Right kidney (tissue), 1 donor: ENCODE data around the gene SIGLEC5.

ENCODE experiments used
- DNase-seq: peaks from one replicate; pipeline ENCODE4 v3.0.0-alpha.2; 2016

SIGLEC5 gene

DNA sequence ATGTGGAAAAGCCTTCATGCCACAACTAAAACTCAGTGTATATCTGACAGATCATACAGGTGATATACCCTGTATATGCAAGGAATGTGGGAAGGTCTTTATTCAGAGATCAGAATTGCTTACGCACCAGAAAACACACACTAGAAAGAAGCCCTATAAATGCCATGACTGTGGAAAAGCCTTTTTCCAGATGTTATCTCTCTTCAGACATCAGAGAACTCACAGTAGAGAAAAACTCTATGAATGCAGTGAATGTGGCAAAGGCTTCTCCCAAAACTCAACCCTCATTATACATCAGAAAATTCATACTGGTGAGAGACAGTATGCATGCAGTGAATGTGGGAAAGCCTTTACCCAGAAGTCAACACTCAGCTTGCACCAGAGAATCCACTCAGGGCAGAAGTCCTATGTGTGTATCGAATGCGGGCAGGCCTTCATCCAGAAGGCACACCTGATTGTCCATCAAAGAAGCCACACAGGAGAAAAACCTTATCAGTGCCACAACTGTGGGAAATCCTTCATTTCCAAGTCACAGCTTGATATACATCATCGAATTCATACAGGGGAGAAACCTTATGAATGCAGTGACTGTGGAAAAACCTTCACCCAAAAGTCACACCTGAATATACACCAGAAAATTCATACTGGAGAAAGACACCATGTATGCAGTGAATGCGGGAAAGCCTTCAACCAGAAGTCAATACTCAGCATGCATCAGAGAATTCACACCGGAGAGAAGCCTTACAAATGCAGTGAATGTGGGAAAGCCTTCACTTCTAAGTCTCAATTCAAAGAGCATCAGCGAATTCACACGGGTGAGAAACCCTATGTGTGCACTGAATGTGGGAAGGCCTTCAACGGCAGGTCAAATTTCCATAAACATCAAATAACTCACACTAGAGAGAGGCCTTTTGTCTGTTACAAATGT, 42.7 kb downstream of the SIGLEC5 start:
- DNase-seq: no peak

DNA sequence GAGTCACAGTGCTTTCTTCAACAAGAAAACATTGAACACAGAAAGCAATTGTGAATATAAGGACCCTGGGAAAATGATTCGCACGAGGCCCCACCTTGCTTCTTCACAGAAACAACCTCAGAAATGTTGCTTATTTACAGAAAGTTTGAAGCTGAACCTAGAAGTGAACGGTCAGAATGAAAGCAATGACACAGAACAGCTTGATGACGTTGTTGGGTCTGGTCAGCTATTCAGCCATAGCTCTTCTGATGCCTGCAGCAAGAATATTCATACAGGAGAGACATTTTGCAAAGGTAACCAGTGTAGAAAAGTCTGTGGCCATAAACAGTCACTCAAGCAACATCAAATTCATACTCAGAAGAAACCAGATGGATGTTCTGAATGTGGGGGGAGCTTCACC, 43.4 kb downstream of the SIGLEC5 start:
- no peak for DNase-seq

GRCh38 chr19:51586103-51586728, 44.0 kb downstream of the SIGLEC5 start:
- no peak for DNase-seq

DNA sequence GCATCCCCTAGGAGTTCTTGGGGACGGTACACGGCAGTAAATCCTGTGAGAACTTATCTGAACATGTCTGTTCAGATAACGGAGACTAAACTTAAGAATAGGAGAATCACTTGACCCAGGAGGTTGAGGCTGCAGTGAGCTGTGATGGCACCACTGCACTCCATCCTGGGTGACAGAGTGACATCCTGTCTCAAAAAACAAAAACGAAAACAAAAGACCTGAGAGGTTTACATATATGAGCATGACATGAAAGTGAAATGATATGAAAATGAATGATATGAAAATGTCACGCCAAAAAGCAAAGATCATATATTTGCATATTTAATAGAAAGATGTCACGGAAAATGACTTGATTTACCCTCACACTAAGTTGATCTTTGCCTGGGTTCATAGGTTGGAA, 53.4 kb downstream of the SIGLEC5 start:
- DNase-seq: no peak

GRCh38 chr19:51573331-51573730, 56.9 kb downstream of the SIGLEC5 start:
- no peak for DNase-seq

- DNase-seq: no peak
Observed at GRCh38 chr19:51572908-51573307, 57.3 kb downstream of the SIGLEC5 start.

DNA sequence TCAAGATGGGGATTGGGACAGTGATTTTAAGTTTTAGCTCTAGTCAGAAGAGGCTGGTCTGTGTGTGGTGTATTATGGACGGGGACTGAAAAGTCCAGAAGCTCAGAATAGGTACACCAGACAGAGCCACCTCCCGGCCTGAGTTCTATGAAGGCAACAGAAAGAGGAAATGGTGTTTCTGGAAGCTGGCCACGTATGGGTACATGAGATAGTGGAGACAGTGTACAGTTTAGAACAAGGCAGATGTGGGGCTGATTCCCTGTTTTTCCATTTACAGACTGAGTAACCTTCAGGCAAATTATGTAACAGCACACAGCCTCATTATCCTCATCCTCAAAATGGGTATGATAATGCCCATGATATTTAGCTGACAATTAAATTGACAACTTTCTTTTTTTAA, 57.8 kb downstream of the SIGLEC5 start:
- DNase-seq: no peak

GRCh38 chr19:51571599-51571998, 58.6 kb downstream of the SIGLEC5 start:
- DNase-seq: no peak

DNA sequence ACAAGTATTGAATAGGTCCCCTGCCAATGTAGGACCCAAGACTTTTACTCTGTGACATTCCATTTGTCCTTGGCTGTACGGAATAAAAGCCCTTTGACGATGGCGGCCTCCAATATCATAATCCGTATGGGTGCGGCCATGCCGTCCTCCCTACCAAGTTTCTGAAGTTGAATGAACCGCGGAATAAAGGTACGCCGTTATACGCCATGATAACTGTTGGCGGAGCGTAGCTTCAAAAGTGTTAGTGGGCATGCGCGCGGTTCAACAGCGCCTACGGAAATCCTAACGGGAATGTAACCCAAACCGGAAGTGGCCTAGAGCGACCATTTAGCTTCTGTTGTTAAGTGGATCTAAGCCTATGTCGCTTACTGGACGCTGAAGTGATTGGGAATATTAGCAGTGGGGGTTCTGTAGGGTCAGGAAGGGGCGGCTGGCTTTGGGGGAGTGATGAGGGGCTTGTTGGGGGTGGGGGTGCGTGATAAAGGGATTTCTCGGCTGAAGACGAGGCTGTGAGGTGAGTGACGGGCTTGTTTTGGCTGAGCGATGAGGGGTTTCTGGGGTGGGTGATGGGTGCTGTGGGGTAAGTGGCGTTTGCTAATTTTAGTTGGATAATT, 59.1 kb downstream of the SIGLEC5 start, which contains the start of gene ZNF175:
TSS of gene ZNF175 (plus strand) at position 322 of the 614 bp plus-strand sequence. CDS start 2,047 bp downstream, outside the sequence.
- peak; percentile 71 for DNase-seq

DNA sequence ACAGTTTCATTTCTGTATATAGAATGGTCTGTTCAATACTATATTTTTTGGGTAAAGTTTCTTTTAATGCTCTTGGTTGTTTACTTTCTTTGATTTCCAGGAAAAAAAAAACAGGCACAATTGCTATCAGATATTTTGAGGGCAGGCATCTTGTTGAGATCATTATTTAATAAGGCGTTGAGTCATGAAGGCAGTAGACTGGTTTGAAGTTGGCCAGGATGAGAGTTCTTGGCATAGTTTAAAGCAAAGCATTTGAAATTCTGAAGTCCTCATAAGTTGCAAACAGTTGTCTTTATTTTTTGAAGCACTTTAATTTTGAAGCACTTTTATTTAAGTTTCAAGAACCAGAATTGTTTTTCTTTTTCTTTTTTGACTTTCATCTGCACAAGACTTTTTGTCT, 61.7 kb downstream of the SIGLEC5 start:
- DNase-seq: no peak

DNA sequence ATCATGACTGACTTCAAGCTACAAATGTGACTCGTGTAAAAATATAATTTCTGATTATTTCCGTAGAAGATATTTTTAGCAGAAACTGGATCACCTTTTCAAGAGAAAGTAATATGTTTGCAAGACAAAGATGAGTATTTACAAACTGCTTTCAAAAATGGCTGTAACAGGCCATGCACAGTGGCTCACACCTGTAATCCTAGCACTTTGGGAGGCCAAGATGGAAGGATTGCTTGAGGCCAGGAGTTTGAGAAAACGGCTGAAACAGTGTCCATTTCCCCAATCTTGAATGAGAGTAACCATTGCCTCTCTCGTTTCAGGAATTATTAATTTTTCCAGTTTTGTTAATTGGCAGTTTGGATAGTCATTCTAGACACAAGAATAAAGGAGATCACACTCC, 62.6 kb downstream of the SIGLEC5 start:
- no peak for DNase-seq

GRCh38 chr19:51566489-51567100, 63.6 kb downstream of the SIGLEC5 start:
- DNase-seq: no peak

- no peak for DNase-seq
Observed at GRCh38 chr19:51565583-51565982, 64.6 kb downstream of the SIGLEC5 start.

DNA sequence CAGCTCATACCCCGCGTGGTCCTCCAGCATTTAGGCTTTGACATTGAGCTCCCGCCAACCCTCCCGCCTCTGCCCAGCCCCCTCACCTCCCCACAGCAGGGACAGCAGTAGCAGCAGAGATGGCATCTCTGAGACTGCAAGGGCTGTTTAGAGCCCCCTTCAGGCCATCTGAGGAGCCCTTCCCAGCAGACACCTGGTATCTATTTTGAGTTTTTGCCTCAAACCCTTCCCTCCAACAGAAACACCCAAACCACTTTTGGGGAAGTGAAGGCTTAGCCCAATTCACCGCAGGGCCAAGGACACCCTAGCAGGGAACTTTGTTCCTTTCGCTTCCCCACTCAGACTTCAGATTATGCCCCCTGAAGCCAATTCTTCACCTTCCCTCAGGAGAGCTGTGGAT, 65.4 kb downstream of the SIGLEC5 start:
- no peak for DNase-seq
